Sigmoid colon (tissue), 7 donors: ENCODE measurements around the gene DNAH17. TPM values are rescaled to one million over a fixed set of nuclear protein-coding genes. Genes with fewer than 3 reads are reported as not detected.

Source experiments
- DNase-seq: peaks from one replicate; pipeline ENCODE4 v3.0.0-alpha.2; 2019
- H3K27ac ChIP-seq, 4 donors: fragments of 200-600 bp; sonication (generic); one replicate each; pipeline ENCODE4 v1.5.1; 2016 to 2019; ENCODE audit warnings: mild to moderate bottlenecking in 1 of 4
- H3K27me3 ChIP-seq, 3 donors: fragments of 200-600 bp; sonication (generic); one replicate each; pipeline ENCODE4 v1.5.1; 2019; ENCODE audit warnings: mild to moderate bottlenecking in 1 of 3
- H3K36me3 ChIP-seq, 4 donors: fragments of 200-600 bp; sonication (generic); one replicate each; pipeline ENCODE4 v1.5.1; 2016 to 2019
- H3K4me1 ChIP-seq, 4 donors: fragments of 200-600 bp; sonication (generic); one replicate each; pipeline ENCODE4 v1.5.1; 2017 to 2019
- H3K4me3 ChIP-seq, 4 donors: fragments of 200-600 bp; sonication (generic); one replicate each; pipeline ENCODE4 v1.5.1; 2017 to 2019; ENCODE audit warnings: mild to moderate bottlenecking in 2 of 4, moderate library complexity in 1 of 4
- H3K9me3 ChIP-seq, 4 donors: fragments of 200-600 bp in 3 of 4; sonication (generic) in 3 of 4; one replicate each; pipeline versions ENCODE4 v1.5.1 to v1.6.1; 2013 to 2019
- CTCF ChIP-seq, 4 experiments: fragments of 450-650 bp in 3 of 4; fragments of 200-600 bp in 1 of 4; IDR thresholded peaks; one replicate each; pipeline ENCODE4 v1.5.1; 2016 to 2019; ENCODE audit warnings: antibody characterized with exemption in 4 of 4, mild to moderate bottlenecking in 3 of 4, moderate library complexity in 2 of 4
- EP300 ChIP-seq, 4 donors: sonication (generic); formaldehyde crosslinking; IDR thresholded peaks; one replicate each; pipeline ENCODE4 v1.6.1; 2017; ENCODE audit warnings: antibody characterized with exemption in 4 of 4
- POLR2A ChIP-seq, 2 donors: fragments of 450-650 bp; IDR thresholded peaks; one replicate each; pipeline ENCODE4 v1.6.1; 2016; ENCODE audit warnings: antibody characterized with exemption in 2 of 2, mild to moderate bottlenecking in 2 of 2, moderate library complexity in 2 of 2
- POLR2AphosphoS5 ChIP-seq, 4 donors: sonication (generic); formaldehyde crosslinking; IDR thresholded peaks; one replicate each; pipeline ENCODE4 v1.6.1; 2017; ENCODE audit warnings: antibody characterized with exemption in 4 of 4
- WGBS, 2 donors: extraction: QIAGEN DNeasy Blood & Tissue Kit; methylation state at CpG; one replicate each; pipeline ENCODE4 v1.1.7; 2013; 5-methylcytosine and 5-hydroxymethylcytosine counted together
- intact Hi-C: fragments of 100-400 bp; cut with DNase I; formaldehyde crosslinking; loops from one replicate; pipeline ENCODE4 v1.15.1; 2023
- polyA plus RNA-seq, 3 donors: library from polyadenylated mRNA; stranded (reverse); fragments of 200-250 nt; gene quantifications; one replicate each; pipeline ENCODE4 v1.2.3, GENCODE V29; 2013
- total RNA-seq, 4 donors: library from RNA; depleted of rRNA; stranded (reverse); fragments of >200 nt; gene quantifications; one replicate each; pipeline ENCODE4 v1.1.0, GENCODE V29; 2016
- donor health status: healthy with polysubstance abuse.
- donor health status: Bipolar disorder and iron deficiency.
- donor health status: healthy.

The DNAH17 gene
- total and polyA plus RNA-seq, 7 donors, result 0.07 to 0.68 (median 0.26) TPM; not detected in 3

- TF ChIP-seq POLR2AphosphoS5 (IDR thresholded peaks at IDR 0.05) (no peak), CTCF (IDR thresholded peaks at IDR 0.05) (no peak), POLR2A (IDR thresholded peaks at IDR 0.05) (no peak), EP300 (IDR thresholded peaks at IDR 0.05) (no peak)
- no peak overlapping the region for H3K4me3 ChIP-seq
- H3K36me3 ChIP-seq, result peaks cover 26 to 79% (median 53%) of the 10 kb centered on the region in 4 donors
- H3K9me3 ChIP-seq, result no peaks in the 10 kb centered on the region
- H3K27me3 ChIP-seq, result no peaks in the 10 kb centered on the region
- no peak for DNase-seq
- 80 to 96% methylated on average over 6 of the region's 6 CpGs for WGBS, 2 donors
- H3K27ac ChIP-seq, result no peak overlapping the region
- intact Hi-C loops, result no loop called here
- H3K4me1 ChIP-seq, result peaks cover 0 to 37% (median 21%) of the 10 kb centered on the region in 4 donors
These were observed 177.5 kb downstream of the DNAH17 start for GRCh38 chr17:78399693-78400144.

- Histone ChIP-seq H3K27ac (no peak overlapping the region), H3K4me1 (peaks cover 0 to 37% (median 21%) of the 10 kb centered on the region in 4 donors), H3K36me3 (peaks cover 23 to 73% (median 53%) of the 10 kb centered on the region in 4 donors), H3K9me3 (no peaks in the 10 kb centered on the region), H3K27me3 (no peaks in the 10 kb centered on the region), H3K4me3 (no peak overlapping the region)
- DNase-seq, result no peak
- no peak for TF ChIP-seq POLR2A (IDR thresholded peaks at IDR 0.05)
- no peak for TF ChIP-seq POLR2AphosphoS5 (IDR thresholded peaks at IDR 0.05)
- no peak for TF ChIP-seq CTCF (IDR thresholded peaks at IDR 0.05)
- no peak for TF ChIP-seq EP300 (IDR thresholded peaks at IDR 0.05)
- 87 to 96% methylated on average over 28 of the region's 28 CpGs for WGBS, 2 donors
- intact Hi-C loops, result no loop called here
These were observed 178.0 kb downstream of the DNAH17 start for GRCh38 chr17:78399028-78399692.

- peaks cover 0 to 37% (median 21%) of the 10 kb centered on the region in 4 donors for H3K4me1 ChIP-seq
- H3K9me3 ChIP-seq, result no peaks in the 10 kb centered on the region
- WGBS, 2 donors, result 94 to 98% methylated on average over 3 of the region's 3 CpGs
- intact Hi-C loops, result no loop called here
- peak overlapping the region in 2 of 4 donors; percentile 31 to 72 for H3K27ac ChIP-seq
- TF ChIP-seq EP300 (IDR thresholded peaks at IDR 0.05), result no peak
- TF ChIP-seq POLR2AphosphoS5 (IDR thresholded peaks at IDR 0.05), result no peak
- no peak for TF ChIP-seq CTCF (IDR thresholded peaks at IDR 0.05)
- TF ChIP-seq POLR2A (IDR thresholded peaks at IDR 0.05), result no peak
- H3K36me3 ChIP-seq, result peaks cover 23 to 70% (median 49%) of the 10 kb centered on the region in 4 donors
- no peak overlapping the region for H3K4me3 ChIP-seq
- no peaks in the 10 kb centered on the region for H3K27me3 ChIP-seq
- DNase-seq, result no peak
These were observed 178.8 kb downstream of the DNAH17 start for GRCh38 chr17:78398390-78398789.

- WGBS, 2 donors, result 73 to 91% methylated on average over 13 of the region's 13 CpGs
- intact Hi-C loops, result no loop called here
- no peaks in the 10 kb centered on the region for H3K27me3 ChIP-seq
- peaks cover 23 to 66% (median 45%) of the 10 kb centered on the region in 4 donors for H3K36me3 ChIP-seq
- TF ChIP-seq POLR2A (IDR thresholded peaks at IDR 0.05) (no peak), CTCF (IDR thresholded peaks at IDR 0.05) (no peak), POLR2AphosphoS5 (IDR thresholded peaks at IDR 0.05) (no peak), EP300 (IDR thresholded peaks at IDR 0.05) (no peak)
- DNase-seq, result no peak
- peaks cover 0 to 37% (median 21%) of the 10 kb centered on the region in 4 donors for H3K4me1 ChIP-seq
- peak overlapping the region in 3 of 4 donors; percentile 47 to 72 (median 63) for H3K27ac ChIP-seq
- no peak overlapping the region for H3K4me3 ChIP-seq
- no peaks in the 10 kb centered on the region for H3K9me3 ChIP-seq
These were observed 179.5 kb downstream of the DNAH17 start for GRCh38 chr17:78397681-78398101.
